H54 (cell line): Measurements from ENCODE around the gene ZNF710.

Source experiments
- DNase-seq: peaks from one replicate; pipeline ENCODE4 v3.0.0; 2011; ENCODE audit warnings: low spot score, mixed read lengths; ENCODE audit not compliant: insufficient read length
- FAIRE-seq: peaks from 3 replicates; lab custom pipeline; 2011; peaks lifted over from hg19 to GRCh38; lab: Jason Lieb, UNC
- POLR2A ChIP-seq: IDR thresholded peaks from 2 replicates; pipeline ENCODE4 v1.6.1; 2011; ENCODE audit warnings: low read depth, mild to moderate bottlenecking, low read length

The ZNF710 gene

GRCh38 chr15:90018216-90018831 is 17.2 kb downstream of the ZNF710 start:
- no peak for FAIRE-seq
- no peak for TF ChIP-seq POLR2A
- DNase-seq = no peak

GRCh38 chr15:90019611-90020010 is 18.5 kb downstream of the ZNF710 start:
- TF ChIP-seq POLR2A = no peak
- no peak for FAIRE-seq
- no peak for DNase-seq

GRCh38 chr15:90020021-90020735 is 19.1 kb downstream of the ZNF710 start:
- FAIRE-seq = no peak
- no peak for TF ChIP-seq POLR2A
- no peak for DNase-seq

GRCh38 chr15:90020936-90021507 is 19.9 kb downstream of the ZNF710 start:
- FAIRE-seq (no peak), DNase-seq (no peak)
- no peak for TF ChIP-seq POLR2A

- DNase-seq (no peak), FAIRE-seq (no peak)
- TF ChIP-seq POLR2A = no peak
Observed at GRCh38 chr15:90022345-90022744, 21.2 kb downstream of the ZNF710 start.

- DNase-seq = no peak
- no peak for TF ChIP-seq POLR2A
- FAIRE-seq = no peak
Observed at GRCh38 chr15:90022905-90023700, 22.0 kb downstream of the ZNF710 start.

- no peak for TF ChIP-seq POLR2A
- FAIRE-seq (no peak), DNase-seq (no peak)
Observed at GRCh38 chr15:90024406-90024805, 23.3 kb downstream of the ZNF710 start.

- DNase-seq = no peak
- no peak for FAIRE-seq
- no peak for TF ChIP-seq POLR2A
Observed at GRCh38 chr15:90025489-90026033, 24.4 kb downstream of the ZNF710 start.

GRCh38 chr15:90028376-90028944 is 27.3 kb downstream of the ZNF710 start:
- DNase-seq (no peak), FAIRE-seq (no peak)
- TF ChIP-seq POLR2A = no peak

GRCh38 chr15:90029024-90029423 is 27.9 kb downstream of the ZNF710 start:
- TF ChIP-seq POLR2A = no peak

GRCh38 chr15:90030376-90030775 is 29.3 kb downstream of the ZNF710 start:
- DNase-seq (no peak), FAIRE-seq (no peak)
- TF ChIP-seq POLR2A = no peak

More at GRCh38 chr15:90029024-90029423, 27.9 kb downstream of the ZNF710 start:
- DNase-seq = no peak
- no peak for FAIRE-seq

- no peak for FAIRE-seq
Observed at GRCh38 chr15:90031231-90031791, 30.2 kb downstream of the ZNF710 start.

GRCh38 chr15:90033006-90033405 is 31.9 kb downstream of the ZNF710 start:
- DNase-seq (no peak), FAIRE-seq (no peak)
- no peak for TF ChIP-seq POLR2A

More at GRCh38 chr15:90031231-90031791, 30.2 kb downstream of the ZNF710 start:
- no peak for DNase-seq
- no peak for TF ChIP-seq POLR2A

- TF ChIP-seq POLR2A = no peak
- no peak for DNase-seq
- no peak for FAIRE-seq
Observed at GRCh38 chr15:90033448-90033847, 32.3 kb downstream of the ZNF710 start.
